Subcutaneous adipose tissue (tissue), 4 donors: ENCODE measurements around the gene C1orf159. TPM values are rescaled to one million over a fixed set of nuclear protein-coding genes. Genes with fewer than 3 reads are reported as not detected.

Experiments
- total RNA-seq, 4 donors: library from RNA; depleted of rRNA; stranded (reverse); fragments of >200 nt; gene quantifications; one replicate each; pipeline ENCODE4 v1.1.0, GENCODE V29; 2016
- TF ChIP-seq, protein P1 (sequence below): fragments of 450-650 bp; IDR thresholded peaks from one replicate; pipeline ENCODE4 v1.5.1; 2016; ENCODE audit warnings: low read depth, mild to moderate bottlenecking, control low read depth, antibody characterized with exemption, moderate library complexity

The C1orf159 gene
- total RNA-seq: 10 to 100 TPM in 1 of 4 donors, 1 to 10 TPM in 3; 3.7 to 14.7 (median 7.2) TPM

DNA sequence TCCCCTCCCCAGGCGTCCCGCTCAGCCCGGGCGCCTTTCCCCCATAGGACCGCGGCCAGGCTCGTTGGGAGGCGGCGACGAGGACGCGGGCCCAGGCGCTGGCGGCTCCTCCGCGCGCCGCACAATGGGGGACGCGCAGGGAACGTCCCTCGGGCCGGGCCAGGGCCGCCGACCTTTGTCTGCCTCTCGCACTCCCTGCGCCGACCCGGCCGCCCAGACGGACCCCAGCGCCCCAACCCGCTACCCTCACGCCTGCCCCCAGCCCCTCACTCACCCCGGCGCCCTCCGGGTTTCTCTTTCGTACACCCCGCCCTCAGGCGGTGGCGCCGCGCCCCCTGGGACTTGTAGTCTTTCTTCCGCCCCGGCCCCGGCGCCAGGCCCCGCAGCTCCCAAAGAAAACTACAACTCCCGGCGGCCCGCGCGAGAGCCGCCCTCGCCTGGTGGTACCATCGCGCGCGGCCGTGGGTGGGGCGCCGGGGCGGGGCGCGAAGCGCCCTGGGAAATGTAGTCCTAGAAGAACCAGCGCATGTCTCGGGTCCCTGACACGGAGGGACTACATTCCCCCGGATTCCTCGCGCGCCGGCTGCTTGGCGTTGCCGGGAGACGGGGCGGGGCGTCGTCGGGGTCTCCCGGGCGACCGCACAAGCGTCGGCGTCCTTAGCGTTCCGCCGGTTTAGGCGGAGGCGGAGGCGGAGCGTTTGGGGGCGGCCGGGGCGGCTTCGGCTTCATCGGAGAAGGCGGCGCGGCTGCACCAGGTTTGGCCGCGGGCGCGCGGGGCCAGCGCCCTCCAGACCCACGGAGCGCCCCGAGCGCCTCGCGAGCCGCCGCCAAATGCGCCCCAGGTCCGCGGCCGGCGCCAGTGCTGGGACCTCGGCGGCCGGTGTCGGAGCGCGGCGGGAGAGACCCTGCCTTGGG, at the start of gene C1orf159:
Gene C1orf159, minus strand, starts transcription at position 304 of the 915 bp plus-strand sequence. CDS start 24,546 bp downstream, outside the sequence.
- TF ChIP-seq, protein P1, sequence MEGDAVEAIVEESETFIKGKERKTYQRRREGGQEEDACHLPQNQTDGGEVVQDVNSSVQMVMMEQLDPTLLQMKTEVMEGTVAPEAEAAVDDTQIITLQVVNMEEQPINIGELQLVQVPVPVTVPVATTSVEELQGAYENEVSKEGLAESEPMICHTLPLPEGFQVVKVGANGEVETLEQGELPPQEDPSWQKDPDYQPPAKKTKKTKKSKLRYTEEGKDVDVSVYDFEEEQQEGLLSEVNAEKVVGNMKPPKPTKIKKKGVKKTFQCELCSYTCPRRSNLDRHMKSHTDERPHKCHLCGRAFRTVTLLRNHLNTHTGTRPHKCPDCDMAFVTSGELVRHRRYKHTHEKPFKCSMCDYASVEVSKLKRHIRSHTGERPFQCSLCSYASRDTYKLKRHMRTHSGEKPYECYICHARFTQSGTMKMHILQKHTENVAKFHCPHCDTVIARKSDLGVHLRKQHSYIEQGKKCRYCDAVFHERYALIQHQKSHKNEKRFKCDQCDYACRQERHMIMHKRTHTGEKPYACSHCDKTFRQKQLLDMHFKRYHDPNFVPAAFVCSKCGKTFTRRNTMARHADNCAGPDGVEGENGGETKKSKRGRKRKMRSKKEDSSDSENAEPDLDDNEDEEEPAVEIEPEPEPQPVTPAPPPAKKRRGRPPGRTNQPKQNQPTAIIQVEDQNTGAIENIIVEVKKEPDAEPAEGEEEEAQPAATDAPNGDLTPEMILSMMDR: no peak

DNA sequence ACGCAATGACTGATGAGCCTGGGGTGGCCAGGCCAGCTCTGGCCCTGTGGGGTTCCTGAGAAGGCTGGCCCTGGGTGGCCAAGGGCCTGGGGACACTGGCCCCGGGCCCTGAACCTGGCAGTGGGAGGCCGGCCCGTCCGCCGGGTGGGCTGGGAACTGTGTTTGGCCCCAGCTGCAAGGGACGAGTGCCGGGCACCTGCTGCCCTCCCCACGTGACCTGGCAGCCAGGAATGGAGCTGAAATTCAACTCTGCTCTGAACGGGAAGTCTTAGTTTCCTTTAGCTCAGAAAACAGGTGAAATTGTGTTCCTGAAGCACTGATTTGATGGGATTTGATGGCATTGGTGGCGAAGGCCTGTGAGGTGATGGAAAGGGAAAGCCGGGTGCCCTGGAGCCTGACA, 49.6 kb upstream of the C1orf159 start:
- TF ChIP-seq, protein P1: no peak

DNA sequence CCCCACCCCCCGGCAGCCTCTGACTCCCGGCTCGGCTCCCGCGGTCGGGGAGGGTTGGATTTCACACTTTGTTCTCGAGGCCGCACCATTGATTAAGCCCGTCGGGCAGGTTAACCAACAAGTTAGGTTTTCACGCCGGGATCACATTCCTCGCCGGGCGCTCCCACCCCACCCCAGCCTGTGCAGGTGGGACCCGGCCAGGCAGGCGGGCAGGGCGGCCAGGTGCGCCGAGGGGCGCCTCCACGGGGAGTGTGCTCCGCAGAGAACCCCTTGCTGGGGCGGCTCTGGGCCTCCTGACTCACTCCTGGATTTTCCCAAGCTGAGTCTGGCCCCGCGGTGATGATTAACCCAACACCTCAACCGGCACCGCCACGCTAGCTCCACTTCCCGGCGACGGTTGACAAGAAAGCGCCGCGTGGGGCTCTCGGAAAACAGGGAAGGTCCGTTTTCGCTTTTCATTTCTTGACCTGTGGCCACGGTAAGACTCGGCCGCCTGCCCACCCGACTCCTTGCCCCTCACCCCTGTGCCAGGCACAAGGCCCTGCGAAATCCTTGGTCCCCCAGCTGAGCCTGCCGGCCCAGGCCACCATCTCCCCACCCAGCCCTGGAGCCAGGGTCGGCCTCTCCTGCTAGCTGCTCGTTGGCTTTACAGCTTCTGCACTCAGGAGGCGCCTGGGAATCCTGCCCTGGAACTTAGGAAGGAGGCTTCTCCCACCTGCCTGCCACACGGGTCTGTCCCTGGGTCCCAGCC, 49.0 kb upstream of the C1orf159 start:
- TF ChIP-seq, protein P1: no peak

DNA sequence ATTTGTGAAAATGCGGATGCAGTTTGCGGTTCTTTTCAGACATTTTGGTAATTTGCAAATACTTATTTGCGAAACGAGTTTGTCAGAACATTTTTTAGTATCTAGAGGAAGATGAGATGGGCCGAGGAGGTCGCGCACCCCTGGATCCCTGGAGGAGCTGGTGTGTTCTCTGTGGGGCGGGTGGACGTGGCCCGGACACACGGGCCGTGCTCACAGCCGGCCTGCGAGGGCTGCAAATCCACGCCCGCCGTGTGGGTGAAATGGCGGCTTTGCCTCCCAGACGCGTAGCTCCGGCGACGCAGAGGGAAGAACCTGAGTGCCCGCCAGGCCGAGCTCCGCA, 48.4 kb upstream of the C1orf159 start:
- TF ChIP-seq, protein P1: no peak

DNA sequence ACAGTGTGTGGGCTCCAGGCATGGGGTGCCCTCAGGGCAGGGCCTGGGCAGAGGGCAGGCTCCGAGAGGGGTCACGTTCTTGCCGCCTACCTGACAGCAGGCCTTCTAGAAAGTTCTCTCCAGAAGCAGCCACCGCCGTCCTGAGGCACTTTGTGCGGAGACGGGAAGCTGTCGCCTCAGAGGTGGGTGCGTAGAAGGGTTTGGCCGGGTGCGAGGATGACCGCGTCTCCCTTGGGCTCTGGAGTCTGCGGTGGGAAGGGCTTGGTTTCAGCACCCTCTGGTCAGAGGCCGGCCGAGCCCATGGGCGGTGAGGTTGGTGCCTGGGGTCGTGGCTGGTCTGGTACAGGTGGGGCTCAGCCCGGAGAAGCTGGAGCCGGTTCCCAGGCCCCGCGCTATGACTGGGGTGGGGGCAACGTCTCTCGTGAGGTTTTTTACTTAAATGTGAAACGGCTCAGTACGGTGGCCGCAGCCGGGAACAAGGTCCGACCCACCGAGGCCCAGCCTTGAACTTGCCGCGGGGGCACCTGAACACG, 47.7 kb upstream of the C1orf159 start:
- TF ChIP-seq, protein P1: no peak

DNA sequence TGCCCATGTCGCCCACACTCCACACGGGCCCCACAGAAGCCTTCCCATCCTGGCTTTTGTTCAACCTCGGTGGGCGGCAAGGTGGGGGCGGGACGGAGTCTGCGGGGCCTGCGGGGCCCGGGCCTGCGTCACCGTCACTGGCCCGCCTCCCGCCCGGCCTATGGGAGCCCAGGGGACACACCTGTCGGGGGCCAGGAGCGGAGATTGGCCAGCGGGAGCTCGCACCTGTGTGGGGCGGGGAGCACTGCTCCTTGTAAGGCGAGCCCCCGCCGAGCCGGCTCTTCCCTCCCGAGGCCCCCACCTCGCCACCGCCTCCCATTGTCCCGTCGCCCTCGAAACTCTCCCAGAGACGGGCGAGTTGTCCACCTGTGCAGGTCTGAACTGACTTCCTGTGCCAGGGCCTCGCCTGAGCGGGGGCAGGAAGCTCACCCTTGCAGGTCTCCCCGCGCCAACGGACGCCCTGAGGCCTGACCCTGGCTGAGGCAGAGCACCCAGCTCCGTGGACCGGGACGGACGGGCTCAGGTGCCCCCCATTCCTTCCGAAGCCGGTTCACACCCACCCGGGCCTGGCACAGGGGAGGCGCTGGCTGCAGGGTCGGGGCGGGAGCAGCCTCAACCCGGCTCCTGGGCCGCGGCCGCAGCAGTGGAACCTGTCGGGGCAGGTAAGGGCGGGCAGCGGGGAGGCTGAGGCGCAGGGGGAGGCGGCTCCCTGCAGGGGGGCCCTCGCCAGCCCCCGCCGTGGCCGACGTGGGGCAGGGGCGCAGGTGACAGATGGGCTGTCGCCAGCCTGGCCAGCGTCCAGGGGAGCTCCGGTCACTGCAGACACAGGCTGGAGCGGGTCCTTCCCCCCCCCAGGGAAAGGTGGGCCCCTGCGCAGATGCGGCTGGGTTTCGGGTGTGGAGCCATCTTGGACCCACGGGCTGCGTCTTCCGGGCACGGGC, 47.0 kb upstream of the C1orf159 start:
- TF ChIP-seq, protein P1: no peak
